NCI-H510A (cell line): Measurements from ENCODE around the gene BLM.
A peak's percentile ranks its signal among the peaks of the same experiment; 100 is the strongest.
"Not testable (repeated sequence)": the region's sequence is repeated elsewhere in the genome, so short reads cannot be mapped to it uniquely, and the experiment has no call there.

Source experiments
- DNase-seq: peaks from one replicate; lab custom pipeline; 2025; lab: John Stamatoyannopoulos, UW

The BLM gene

DNA sequence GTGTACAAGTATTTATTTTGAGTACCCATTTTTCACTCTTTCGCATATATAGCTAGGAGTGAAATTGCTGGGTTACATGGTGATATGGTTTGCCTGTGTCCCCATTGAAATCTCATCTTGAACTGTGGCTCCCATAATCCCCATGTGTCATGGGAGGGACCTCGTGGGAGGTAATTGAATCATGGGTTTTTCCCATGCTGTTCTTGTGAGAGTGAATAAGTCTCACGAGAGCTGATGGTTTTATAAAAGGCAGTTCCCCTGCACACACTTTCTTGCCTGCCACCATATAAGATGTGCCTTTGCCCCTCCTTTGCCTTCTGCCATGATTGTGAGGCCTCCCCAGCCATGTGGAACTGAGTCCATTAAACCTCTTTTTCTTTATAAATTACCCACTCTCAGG lies 23.4 kb downstream of the BLM start:
- not testable (repeated sequence) for DNase-seq

DNA sequence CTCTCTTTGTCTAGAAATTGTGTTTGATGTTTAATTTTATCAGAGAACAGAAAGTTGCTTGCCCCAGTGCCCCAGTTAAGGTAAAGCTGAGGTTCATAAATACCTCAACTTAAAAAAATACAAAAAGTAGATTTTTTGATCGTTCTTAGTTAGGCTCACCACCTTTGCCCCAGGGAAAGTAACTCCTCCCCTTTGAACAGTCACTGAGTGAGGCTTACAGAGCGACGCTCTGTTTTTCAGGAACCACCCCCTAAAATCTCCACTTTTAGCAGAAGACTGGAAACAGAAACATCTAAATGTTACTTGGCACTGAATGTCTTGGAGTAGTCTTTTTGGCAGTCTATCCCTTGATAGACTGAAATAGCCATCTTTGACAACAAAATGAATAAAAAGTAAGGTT lies 24.9 kb downstream of the BLM start:
- no peak for DNase-seq

DNA sequence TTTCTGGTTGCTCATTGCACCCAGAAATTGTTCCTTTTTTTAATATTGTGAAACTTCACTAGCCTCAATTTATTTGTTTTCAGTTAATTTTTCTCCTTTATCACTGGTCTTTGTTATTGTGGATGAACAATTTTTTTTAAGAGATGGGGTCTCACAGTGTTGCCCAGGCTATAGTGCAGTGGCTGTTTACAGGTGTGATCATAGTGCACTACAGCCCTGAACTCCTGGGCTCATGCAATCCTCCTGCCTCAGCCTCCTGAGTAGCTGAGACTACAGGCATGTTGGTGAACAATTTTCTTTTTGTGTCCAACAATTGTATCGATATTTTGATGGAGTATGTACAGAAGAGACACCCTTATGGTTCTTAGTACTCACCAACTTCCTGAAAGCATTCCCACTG lies 26.3 kb downstream of the BLM start:
- no peak for DNase-seq

DNA sequence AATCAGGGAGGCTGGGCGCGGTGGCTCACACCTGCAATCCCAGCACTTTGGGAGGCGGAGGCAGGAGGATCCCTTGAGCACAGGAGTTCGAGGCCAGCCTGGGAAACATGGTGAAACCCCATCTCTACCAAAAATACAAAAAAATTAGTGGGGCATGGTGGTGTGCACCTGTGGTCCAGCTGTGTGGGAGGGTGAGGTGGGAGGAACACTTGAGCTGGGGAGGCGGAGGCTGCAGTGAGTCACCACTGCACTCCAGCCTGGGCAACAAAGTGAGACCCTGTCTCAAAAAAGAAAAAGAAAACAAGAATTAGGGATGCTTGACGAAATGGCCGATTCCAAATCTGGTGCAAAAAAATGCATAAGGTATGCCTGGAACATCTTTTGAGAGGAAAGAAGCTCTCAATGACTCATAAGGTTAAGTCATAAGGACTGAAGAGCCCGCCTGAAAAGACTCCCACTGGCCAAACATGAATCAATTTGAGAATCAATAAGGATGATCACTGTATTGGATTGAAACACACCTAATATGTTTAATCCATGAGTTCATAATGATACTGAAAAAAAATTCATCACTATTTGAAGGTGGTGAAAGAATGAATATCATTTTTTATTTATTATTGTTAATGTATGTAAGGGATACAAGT lies 27.7 kb downstream of the BLM start:
- DNase-seq, result no peak

DNA sequence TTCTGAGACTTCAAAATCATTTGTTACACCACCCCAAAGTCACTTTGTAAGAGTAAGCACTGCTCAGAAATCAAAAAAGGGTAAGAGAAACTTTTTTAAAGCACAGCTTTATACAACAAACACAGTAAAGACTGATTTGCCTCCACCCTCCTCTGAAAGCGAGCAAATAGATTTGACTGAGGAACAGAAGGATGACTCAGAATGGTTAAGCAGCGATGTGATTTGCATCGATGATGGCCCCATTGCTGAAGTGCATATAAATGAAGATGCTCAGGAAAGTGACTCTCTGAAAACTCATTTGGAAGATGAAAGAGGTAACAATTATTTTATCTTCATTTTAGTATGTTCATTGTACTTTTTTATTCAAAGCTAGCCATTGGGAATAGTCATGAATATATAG lies 32.6 kb downstream of the BLM start:
- no peak for DNase-seq

DNA sequence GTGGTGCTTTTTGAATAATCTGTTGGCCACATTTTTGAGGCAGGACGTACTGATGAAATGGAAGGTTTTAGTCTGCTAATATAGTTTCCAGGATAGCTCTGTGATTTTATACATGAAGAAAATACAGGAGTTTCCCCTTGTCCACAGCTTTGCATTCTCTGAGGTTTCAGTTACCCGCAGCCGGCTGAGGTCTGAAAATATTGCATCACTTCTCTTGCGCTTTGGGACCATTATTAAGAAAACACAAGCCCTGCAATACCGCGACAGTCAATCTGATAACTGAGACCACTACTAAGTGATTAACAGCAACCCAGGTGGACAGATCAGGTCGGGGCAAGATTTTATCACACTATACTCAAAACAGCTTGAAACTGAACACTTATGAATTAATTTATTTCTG lies 33.0 kb downstream of the BLM start:
- DNase-seq, result no peak

DNA sequence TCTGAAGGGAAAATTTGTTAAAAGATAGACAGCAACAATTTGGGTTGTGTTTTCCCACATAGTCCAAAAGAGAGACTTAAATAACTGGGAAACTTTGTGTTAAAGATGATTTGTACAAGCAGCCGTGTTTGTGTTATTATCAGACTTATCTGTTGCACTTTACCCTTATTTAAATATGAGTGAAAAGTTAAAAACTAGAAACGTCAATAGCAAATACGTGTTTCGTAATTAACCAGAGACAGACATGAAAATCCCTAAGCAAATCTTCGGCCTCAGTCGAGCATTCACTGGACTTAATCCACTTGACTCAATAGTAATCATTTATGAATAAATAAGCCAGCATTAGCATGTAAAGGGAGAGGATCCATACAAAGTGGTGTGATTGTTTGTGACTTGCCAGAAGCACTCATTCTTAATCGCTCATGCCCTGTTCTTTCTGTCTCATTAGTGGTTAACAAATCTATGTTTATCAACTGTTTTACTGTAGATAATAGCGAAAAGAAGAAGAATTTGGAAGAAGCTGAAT lies 34.2 kb downstream of the BLM start:
- DNase-seq, result no peak

DNA sequence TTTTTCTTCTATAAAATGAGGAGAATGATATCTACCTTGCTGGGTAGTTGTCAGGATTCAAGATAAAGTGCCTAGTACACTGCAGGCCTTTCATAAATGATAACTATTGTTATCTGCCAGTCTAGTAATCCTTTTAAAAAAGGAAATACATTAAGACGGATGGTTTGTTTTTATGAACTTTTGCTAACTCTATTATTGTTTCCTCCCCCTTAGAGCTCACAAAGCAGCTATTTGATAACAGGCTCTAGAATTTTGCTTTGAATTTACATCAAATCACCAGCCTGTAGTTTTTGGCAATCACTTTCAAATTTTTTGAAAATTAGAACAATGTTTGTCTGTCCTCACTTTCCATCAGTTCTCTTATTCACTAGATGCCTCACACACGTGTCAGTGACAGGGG lies 39.8 kb downstream of the BLM start:
- DNase-seq, result no peak

DNA sequence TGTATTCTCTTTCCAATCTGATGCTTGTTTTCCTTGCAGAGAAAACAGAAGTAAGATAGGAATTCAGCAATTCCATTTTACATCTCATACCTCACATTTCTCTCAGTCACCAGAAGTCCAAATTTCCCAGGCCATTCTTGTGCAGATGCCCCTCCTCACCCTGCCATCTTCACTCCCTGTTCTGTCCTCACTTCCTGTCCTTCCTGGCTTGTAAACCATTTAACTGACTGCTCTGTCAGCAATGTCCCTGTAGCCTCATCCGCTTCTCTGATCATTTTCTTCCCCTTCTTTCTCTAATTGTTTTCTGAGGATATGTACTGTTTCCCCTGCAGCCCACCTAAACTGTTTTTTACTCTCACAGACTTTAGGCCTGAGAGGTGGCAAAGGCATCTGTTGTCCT lies 40.3 kb downstream of the BLM start:
- DNase-seq, result no peak

DNA sequence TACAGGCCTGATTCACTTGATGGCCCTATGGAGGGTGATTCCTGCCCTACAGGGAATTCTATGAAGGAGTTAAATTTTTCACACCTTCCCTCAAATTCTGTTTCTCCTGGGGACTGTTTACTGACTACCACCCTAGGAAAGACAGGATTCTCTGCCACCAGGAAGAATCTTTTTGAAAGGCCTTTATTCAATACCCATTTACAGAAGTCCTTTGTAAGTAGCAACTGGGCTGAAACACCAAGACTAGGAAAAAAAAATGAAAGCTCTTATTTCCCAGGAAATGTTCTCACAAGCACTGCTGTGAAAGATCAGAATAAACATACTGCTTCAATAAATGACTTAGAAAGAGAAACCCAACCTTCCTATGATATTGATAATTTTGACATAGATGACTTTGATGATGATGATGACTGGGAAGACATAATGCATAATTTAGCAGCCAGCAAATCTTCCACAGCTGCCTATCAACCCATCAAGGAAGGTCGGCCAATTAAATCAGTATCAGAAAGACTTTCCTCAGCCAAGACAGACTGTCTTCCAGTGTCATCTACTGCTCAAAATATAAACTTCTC lies 43.6 kb downstream of the BLM start:
- DNase-seq, result no peak

DNA sequence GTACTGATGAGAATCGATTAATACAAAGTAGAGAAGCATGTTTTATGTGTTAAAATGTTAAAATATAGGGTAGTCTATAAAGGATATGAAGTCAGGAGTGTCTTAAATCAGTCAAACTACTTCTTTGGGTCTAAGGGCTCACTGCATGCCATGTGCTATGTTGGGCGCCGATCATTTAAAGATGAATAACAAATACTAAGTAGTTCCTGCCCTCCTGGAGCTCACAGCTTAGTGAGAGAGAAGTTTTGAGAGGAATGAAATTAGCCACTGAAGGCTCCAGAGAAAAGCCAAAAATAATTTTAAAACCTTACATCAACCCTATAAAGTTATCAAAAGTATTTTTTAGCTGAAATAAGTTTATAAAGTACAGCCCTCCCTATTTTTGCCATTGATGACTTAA lies 44.5 kb downstream of the BLM start:
- DNase-seq, result no peak

DNA sequence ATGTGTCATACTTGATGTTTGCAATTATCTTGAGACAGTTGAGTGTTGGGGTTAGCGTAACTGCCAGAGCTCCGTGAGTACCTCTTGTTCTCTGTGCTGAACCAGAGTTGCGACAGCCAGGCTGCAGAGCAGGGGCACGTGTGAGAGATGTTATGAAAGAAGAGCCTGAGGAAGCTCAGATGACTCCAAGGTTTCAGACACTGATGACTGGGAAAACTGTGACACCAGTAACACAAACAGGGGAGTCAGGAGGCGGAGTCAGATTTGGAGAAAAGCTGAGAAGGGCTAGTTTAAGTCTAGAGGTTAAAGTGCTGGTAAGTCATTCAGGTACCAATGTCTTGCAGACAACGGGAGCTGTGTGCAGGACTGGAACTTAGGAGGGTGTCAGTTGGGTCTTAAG lies 45.0 kb downstream of the BLM start:
- no peak for DNase-seq

DNA sequence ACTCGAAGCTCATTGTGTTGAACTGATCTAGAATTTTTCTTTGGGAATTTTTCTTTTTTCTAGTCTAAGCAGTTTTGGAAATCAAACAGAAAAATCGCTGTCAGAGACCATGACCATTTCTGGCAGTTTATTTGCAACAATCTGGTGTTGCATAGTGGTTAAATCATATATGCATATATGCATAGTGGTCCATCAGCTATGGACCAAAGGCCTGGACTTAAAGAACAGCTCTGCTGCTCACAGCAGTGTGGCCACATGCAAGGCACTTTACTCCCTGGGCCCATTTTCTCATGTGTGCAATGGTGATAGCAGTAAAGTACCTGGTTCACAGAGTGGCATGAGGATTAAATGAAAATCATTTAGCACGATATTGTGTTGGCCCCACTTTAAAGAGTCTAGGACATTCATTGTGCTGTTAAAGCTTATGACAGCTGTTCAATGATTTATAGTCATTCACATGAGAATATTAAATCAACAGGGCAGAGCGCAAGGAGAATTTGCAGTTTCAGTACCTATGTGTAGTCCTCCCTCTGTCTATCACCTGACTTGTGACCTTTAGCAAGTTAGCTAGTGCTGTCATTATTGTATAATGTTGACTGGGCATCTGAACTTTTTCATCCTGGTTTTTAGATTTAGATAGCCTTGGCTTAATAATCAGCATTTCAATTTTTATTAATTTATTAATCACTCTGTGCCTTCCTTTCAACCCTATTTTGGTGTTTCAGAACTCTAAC lies 46.4 kb downstream of the BLM start:
- no peak for DNase-seq

DNA sequence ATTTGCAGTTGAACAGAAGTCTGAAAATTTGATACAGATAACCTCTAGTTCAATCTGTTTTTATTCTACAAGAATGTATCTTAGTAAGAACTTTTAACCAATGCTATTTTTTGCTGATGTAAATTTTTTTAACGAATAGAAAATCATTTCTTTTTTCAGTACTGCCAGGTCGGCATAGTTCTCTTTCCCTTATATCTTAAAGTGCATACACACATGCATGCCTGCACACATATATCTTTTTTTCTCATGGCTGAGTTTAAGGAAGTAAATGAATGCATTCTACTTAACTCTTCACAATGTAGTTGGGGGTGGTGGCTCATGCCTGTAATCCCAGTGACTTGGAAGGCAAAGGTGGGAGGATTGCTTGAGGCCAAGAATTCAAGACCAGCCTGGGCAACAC lies 48.4 kb downstream of the BLM start:
- no peak for DNase-seq

DNA sequence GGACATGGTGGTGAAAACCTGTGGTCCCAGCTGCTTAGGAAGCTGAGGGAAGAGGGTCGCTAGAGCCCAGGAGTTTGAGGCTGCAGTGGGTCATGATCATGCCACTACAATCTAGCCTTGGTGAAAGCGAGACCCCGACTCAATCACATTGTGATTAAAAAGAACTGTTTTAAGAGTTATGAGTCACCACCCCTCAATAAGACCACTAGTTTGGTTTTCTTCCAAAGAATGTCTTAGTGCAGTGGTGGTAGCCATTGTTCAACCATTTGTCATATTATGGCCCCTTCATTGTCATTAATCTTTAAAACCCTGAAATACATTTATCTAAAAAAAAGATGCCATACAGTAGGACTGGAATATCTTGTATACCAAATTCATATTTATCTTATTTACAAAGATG lies 48.8 kb downstream of the BLM start:
- DNase-seq, result no peak

DNA sequence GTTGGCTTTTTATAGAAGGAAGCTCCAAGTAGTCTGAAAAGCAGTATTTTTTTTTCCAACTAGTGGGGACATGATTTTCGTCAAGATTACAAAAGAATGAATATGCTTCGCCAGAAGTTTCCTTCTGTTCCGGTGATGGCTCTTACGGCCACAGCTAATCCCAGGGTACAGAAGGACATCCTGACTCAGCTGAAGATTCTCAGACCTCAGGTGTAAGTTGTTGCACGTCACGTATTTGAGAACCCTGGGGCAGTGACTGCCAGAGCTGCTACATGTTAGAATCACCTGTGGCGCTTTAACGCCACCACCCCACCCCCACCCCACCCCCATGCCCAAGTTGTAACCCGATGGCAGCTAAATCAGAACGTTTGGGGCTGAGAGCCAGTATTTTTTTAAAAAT lies 52.2 kb downstream of the BLM start:
- DNase-seq, result no peak

DNA sequence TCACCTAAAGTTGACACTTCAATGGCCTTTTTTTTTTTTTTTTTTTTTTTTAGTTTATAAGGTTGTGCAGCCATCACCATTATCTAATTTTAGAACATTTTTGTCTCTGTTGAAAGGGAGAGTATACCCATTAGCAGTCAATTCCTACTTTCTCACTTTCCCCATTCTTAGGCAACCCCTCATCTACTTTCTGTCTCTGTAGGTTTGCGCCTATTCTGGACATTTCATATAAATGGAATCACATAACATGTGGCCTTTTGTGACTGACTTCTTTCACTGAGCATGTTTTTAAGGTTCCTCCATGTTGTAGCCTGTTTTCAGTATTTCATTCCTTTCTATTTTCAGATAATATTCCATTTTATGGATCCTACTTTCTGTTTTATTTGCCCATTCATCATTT lies 56.3 kb downstream of the BLM start:
- DNase-seq, result no peak

DNA sequence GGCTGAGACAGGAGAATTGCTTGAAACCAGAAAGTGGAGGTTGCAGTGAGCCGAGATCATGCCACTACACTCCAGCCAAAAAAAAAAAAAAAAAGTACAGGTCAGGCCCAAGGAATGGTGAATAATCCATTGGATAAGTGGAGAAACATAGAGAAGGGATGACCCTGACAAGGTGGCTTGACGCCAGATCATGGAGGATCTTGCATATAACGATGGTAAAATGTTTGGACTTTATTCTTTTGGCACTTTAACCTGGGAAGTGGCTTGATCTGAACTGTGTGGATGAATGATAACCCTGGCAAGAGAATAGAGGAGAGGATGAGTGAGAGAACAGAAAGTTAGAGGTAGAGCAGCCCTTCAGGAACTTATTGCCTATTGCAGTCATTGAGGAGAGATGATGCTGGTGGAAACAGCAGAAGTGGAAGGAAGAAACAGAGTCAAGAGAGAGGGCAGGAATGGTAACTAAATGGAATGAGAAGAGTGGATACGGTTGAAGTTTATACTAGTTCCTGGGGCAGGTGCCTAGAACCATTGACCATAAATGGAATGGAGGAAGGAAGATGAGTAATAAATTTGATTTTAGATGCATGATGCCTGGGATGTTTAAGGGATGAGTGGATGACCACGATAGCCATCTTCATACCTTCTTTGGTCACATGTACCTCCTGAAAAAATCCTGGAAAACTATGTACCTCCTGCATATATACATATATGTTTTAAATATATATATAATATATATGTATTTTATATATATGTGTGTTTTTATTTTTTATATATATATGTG lies 57.8 kb downstream of the BLM start:
- DNase-seq, result no peak

DNA sequence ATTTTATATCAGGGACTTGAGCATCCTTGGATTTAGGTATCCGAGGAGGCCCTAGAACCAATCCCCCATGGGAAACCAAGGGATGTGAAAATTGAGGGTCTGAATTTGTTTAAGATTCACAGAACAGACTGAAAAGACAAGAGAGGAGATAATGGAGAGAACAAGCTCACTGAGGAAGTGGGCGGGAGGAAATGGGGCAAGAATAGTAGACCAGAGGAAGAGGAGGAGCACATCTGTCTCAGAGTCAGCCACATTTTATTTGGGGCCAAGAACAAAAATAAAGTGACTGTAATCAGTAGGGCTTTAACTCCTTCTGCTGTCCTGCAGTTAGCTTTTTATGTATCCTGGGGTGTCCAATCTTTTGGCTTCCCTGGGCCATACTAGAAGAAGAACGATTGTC lies 63.8 kb downstream of the BLM start:
- DNase-seq, result no peak

DNA sequence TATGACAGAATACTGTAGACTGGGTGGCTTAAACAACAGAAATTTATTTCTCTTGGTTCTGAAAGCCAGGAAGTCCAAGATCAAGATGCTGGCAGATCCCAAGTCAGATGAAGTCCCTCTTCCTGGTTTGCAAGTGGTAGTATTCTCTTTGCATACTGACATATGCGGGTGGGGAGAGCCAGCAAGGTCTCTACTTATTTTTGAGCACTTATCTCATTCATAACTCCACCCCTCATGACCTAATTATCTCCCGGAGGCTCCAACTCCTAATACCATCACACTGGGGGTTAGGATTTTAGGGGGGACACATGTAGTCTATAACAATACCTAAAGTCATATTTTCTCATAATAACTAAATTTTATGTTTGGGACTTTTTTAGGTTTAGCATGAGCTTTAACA lies 65.3 kb downstream of the BLM start:
- DNase-seq, result no peak

DNA sequence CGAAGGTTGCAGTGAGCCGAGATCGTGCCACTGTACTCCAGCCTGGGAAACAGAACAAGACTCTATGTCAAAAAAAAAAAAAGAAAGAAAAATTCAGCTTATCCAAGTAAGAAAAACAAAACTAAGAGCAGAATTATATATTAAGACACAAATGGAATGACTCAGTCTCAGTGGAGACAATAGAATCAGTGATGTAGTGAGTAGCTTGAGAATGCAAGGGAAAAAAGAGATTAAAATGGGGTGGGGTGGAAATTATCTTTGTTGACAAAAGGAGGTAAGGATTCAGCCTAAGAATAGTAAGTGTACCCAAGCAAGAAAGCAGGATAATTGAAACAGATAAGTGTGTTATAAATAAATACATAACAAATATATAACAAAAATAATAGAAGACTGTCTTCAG lies 70.7 kb downstream of the BLM start:
- DNase-seq, result no peak

DNA sequence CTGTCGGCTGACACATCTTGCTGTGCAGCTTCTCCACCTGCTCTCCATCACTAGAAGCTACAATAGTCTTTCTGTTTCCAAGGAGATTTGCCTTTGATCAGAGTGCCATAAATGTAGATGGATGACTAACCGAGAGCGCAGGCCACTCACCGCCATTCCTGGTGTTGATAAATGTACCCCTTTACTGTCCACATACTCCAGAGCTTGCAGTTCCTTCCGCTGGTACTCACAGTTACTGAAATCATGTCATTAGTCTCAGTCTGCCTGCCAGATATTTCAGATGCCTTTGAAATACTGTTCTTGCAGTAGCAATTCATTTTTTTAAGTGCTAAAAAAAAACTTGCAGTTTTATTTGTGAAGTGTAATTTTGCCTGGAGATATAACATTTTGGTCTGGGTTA lies 72.3 kb downstream of the BLM start:
- DNase-seq, result peak; percentile 84

DNA sequence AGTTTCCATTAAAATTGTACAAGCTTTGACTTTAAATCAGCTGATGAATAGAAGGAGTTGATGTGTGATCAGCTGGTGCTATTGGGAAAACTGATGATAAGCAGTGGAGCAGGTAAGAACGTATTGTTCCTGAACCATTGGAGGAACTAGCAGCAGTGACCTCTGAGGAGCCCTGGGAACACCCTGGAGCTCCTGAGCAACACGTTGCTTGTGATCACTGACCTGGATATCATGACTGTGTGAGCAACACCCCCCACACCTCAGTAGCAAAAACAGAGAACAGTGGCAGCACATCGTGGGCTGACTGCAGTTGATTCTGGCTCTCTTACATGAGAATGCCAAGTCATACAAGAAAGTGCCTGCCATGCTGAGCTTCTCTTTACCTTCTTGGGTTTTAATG lies 72.9 kb downstream of the BLM start:
- DNase-seq, result no peak
